ENCODE data around the gene MAP2K1.
"Not testable (repeated sequence)": the region's sequence is repeated elsewhere in the genome, so short reads cannot be mapped to it uniquely, and the experiment has no call there.

GRCh38 chr15:66361745-66362460, 24.8 kb upstream of the MAP2K1 start:
- TF ChIP-seq, protein P1, sequence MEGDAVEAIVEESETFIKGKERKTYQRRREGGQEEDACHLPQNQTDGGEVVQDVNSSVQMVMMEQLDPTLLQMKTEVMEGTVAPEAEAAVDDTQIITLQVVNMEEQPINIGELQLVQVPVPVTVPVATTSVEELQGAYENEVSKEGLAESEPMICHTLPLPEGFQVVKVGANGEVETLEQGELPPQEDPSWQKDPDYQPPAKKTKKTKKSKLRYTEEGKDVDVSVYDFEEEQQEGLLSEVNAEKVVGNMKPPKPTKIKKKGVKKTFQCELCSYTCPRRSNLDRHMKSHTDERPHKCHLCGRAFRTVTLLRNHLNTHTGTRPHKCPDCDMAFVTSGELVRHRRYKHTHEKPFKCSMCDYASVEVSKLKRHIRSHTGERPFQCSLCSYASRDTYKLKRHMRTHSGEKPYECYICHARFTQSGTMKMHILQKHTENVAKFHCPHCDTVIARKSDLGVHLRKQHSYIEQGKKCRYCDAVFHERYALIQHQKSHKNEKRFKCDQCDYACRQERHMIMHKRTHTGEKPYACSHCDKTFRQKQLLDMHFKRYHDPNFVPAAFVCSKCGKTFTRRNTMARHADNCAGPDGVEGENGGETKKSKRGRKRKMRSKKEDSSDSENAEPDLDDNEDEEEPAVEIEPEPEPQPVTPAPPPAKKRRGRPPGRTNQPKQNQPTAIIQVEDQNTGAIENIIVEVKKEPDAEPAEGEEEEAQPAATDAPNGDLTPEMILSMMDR (IDR thresholded peaks at IDR 0.05): not testable (repeated sequence)
- TF ChIP-seq POLR2A (IDR thresholded peaks at IDR 0.05): not testable (repeated sequence)
